Hypothalamus (tissue), 51 donors: ENCODE measurements around the gene CCDC154.

Experiments used
- DNase-seq, 51 donors: peaks; one replicate each; lab custom pipeline; 2025; lab: John Stamatoyannopoulos, UW

CCDC154 gene

GRCh38 chr16:1398351-1398750, 46.0 kb downstream of the CCDC154 start:
- no peak for DNase-seq

GRCh38 chr16:1397779-1398178, 46.6 kb downstream of the CCDC154 start:
- DNase-seq: no peak

GRCh38 chr16:1395444-1396031, 48.8 kb downstream of the CCDC154 start:
- DNase-seq: no peak

DNA sequence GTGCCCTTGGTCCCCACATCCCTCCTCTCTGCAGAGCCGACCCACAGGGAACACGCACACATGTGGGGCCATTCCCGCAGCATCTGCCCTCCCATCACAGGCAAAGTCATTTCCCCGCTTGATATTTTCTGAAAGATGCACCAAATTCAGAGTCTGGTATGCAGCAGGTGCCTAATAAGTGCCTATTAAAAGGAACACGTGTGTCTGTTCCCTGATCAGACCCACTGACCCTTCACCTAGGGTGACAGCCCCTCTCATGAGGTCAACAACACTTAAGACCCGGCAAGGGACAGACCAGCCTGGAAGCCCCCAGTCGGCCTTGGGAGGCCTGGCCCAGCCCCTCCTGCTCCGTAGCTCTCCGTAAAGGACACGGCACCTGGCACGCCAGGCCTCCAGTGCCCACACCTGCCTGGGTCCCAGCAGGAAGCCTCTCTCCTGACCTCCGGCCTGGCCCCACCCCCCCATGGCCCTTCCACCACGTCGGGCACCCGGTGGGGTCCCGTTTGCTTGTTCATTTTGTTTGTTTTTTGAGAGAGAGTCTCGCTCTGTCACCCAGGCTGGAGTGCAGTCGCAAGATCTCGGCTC, 49.9 kb downstream of the CCDC154 start:
- DNase-seq: no peak

DNA sequence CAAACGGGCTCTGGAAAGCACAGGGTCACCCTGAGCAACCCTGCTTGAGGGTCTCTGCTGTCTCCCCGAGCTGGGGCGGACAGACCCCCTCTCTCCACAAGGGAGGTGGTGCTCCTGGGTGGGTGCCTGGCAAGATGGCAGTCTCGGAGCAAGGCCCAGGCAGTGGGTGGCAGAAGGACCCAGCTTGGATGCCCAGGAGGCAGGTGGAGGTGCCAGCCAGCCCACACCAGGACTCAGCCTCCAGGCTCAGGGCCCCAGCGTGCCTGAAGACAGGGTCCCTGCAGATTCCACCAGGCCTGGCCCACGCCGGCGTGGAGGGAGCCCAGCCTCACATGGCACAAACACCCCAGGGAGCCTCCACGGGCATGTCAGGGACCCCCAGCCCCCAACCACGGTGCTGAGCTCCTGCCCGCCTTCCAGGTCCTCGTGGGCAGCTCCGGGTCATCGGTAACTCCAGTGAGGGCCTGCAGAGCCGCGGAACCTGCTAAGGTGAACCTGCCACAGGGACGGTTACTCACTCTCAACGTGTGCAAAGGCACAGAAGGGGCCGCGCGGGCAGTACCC, 50.7 kb downstream of the CCDC154 start:
- DNase-seq: no peak

DNA sequence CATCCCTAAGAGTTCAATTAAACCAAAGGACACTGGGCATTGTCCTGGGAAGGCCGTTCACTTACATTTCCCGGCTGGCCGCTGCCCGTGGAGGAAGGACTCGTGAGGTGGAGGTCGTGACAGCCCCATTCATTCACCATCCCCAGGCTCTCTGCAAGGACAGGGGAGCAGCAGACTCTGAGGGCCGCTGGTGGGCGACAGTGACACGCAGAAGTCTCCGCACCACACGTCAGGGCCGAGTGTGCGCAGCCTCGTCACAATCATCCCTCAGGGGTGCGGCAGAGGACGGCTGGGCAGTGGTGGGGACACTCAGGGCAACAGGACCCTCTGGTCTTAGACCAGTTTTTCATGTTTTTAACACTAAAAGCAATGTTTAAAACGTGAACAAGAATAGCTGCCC, 51.5 kb downstream of the CCDC154 start:
- DNase-seq: no peak

DNA sequence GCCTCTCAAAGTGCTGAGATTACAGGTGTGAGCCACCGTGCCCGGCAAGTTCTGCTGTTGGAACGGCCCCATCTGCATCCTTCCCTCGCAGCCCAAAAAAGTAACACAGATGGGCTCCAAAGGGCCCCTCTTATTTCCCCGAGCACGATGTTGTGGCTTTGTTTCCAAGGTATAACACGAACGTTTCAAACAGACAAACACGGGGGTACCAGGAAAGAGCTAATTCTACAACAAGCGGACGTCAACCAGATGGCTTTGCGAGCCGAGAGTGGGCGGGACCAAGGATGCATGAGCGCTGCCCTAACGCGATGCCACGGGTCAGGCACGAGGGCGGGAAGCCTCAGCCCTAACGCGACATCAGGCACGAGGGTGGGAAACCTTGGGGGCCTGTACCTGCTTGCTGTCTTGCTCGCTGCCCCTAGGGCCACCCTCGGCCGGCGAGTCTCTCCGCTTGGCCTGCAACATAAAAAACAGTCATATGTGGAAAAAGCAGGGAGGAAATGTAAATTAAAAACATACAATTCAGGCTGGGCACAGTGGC, 54.0 kb downstream of the CCDC154 start:
- DNase-seq: no peak

GRCh38 chr16:1389762-1390161, 54.6 kb downstream of the CCDC154 start:
- DNase-seq: no peak

GRCh38 chr16:1387331-1387730, 57.0 kb downstream of the CCDC154 start:
- DNase-seq: no peak

DNA sequence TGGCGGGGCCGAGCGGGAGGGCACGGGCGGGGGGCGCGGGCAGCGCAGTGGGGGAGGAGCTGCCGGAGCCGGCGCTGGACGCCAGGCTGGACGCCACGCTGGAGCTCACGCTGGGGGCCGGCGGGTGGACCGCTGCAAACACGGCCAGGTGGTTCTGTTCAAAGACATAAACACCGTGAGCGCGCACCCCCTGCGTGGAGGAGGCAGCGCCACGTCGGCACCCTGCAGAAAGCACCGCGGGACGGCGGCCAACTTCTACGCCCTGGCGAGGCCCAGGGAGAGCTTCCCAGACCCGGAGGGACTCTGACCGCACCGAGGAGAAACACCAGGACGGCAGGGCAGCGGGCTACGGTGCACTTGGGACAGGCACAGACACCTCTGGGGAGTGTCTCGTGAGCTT, 59.1 kb downstream of the CCDC154 start:
- DNase-seq: no peak
